ENCODE data around the gene KRT3.

DNA sequence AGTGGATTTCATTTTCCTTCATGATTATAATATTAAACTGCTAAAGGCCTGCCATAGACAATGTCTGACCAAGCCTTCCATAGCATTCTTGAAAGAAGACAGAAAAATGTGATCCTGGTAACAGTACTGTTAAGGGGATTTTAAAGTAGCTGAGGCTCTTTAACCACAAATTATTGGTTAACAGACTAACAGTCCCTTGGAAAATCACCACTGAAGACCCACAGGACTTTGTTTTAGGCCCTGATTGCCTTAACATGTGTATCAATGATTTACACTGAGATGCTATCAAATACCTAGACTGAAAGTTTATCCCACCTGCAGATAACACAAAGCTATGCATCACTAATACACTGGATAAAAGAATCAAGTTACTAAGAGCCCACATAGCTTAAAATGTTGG lies 32.2 kb upstream of the KRT3 start:
- TF ChIP-seq, protein P1, sequence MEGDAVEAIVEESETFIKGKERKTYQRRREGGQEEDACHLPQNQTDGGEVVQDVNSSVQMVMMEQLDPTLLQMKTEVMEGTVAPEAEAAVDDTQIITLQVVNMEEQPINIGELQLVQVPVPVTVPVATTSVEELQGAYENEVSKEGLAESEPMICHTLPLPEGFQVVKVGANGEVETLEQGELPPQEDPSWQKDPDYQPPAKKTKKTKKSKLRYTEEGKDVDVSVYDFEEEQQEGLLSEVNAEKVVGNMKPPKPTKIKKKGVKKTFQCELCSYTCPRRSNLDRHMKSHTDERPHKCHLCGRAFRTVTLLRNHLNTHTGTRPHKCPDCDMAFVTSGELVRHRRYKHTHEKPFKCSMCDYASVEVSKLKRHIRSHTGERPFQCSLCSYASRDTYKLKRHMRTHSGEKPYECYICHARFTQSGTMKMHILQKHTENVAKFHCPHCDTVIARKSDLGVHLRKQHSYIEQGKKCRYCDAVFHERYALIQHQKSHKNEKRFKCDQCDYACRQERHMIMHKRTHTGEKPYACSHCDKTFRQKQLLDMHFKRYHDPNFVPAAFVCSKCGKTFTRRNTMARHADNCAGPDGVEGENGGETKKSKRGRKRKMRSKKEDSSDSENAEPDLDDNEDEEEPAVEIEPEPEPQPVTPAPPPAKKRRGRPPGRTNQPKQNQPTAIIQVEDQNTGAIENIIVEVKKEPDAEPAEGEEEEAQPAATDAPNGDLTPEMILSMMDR (IDR thresholded peaks at IDR 0.05; ENCODE audit: low read length) = no peak
- TF ChIP-seq EZH2 (optimal IDR thresholded peaks at IDR 0.05; ENCODE audit: low read depth, low read length) (no peak), EZH2phosphoT487 (IDR thresholded peaks at IDR 0.05; ENCODE audit: low read length) (no peak)

Measured in MM.1S (cell line).